HT1080 (cell line): ENCODE results near the gene ART4. TPM values are rescaled to one million over a fixed set of nuclear protein-coding genes. Genes with fewer than 3 reads are reported as not detected.

Experiments
- DNase-seq: peaks from one replicate; pipeline ENCODE4 v3.0.0-alpha.2; 2015; ENCODE audit warnings: low read depth
- total RNA-seq: library from RNA; depleted of rRNA; stranded (reverse); fragments of >200 nt; shearing (Covaris generic); gene quantifications from 2 replicates; pipeline ENCODE4 v1.2.3, GENCODE V29; 2014; rRNA removed

The ART4 gene
- total RNA-seq, 1 experiment from 2014 or later = not detected

- DNase-seq = no peak
Measured at GRCh38 chr12:14811486-14811885, 31.8 kb downstream of the ART4 start.

GRCh38 chr12:14810953-14811483 lies 32.3 kb downstream of the ART4 start:
- DNase-seq = peak; percentile 49

- no peak for DNase-seq
Measured at GRCh38 chr12:14810167-14810952, 33.0 kb downstream of the ART4 start.

- no peak for DNase-seq
Measured at GRCh38 chr12:14803830-14804160, 39.5 kb downstream of the ART4 start.

GRCh38 chr12:14803011-14803829 lies 40.1 kb downstream of the ART4 start, which contains the start of the genes C12orf60 and WBP11:
C12orf60 (plus strand) TSS chr12:14803670; CDS start chr12:14822936, 19,266 bp downstream.
WBP11 (minus strand) TSS chr12:14803478; CDS start chr12:14801383, 2,095 bp downstream.
- peak; percentile 98 for DNase-seq

GRCh38 chr12:14802721-14803010 lies 40.7 kb downstream of the ART4 start:
- DNase-seq = no peak

GRCh38 chr12:14802247-14802646 lies 41.1 kb downstream of the ART4 start:
- DNase-seq = no peak

- no peak for DNase-seq
Measured at GRCh38 chr12:14795028-14795448, 48.3 kb downstream of the ART4 start.

GRCh38 chr12:14785568-14785967 lies 57.8 kb downstream of the ART4 start:
- DNase-seq = no peak

GRCh38 chr12:14784471-14784870 lies 58.9 kb downstream of the ART4 start:
- no peak for DNase-seq

GRCh38 chr12:14782756-14783155 lies 60.6 kb downstream of the ART4 start:
- DNase-seq = no peak

GRCh38 chr12:14781563-14781962 lies 61.8 kb downstream of the ART4 start:
- DNase-seq = no peak

GRCh38 chr12:14780859-14781258 lies 62.5 kb downstream of the ART4 start:
- DNase-seq = no peak

- no peak for DNase-seq
Measured at GRCh38 chr12:14779834-14780233, 63.5 kb downstream of the ART4 start.

GRCh38 chr12:14777271-14777670 lies 66.1 kb downstream of the ART4 start:
- peak; percentile 23 for DNase-seq

- DNase-seq = no peak
Measured at GRCh38 chr12:14776236-14776961, 66.9 kb downstream of the ART4 start.

GRCh38 chr12:14775636-14775980 lies 67.7 kb downstream of the ART4 start:
- DNase-seq = no peak

Other genes starting within 250 kb of the ART4 start
- 0.17 TPM in 1 of 2 replicates, not detected in the other for gene GUCY2C, start 146.9 kb downstream of the ART4 start, total RNA-seq
- gene WBP11, start 40.0 kb downstream of the ART4 start, total RNA-seq = 13.7 and 32.1 TPM in 2 replicates
- gene C12orf60, start 39.9 kb downstream of the ART4 start, total RNA-seq = 1.7 and 3.8 TPM in 2 replicates
- not detected in 2 replicates for gene SMCO3, start 29.3 kb downstream of the ART4 start, total RNA-seq
- 0.23 and 0.90 TPM in 2 replicates for gene MGP, start 42.3 kb upstream of the ART4 start, total RNA-seq
- 0.03 TPM in 1 of 2 replicates, not detected in the other for gene ERP27, start 95.0 kb upstream of the ART4 start, total RNA-seq
- gene ARHGDIB, start 118.1 kb upstream of the ART4 start, total RNA-seq = 140 and 167 TPM in 2 replicates
- gene PDE6H, start 129.5 kb upstream of the ART4 start, total RNA-seq = not detected in 2 replicates